HCT116 (cell line): ENCODE measurements around the gene RASL11B.

Experiments
- TCF7L2 ChIP-seq: IDR thresholded peaks from 2 replicates; pipeline ENCODE4 v1.7.0; 2011; ENCODE audit warnings: borderline replicate concordance, inconsistent platforms; ENCODE audit not compliant: insufficient read depth, insufficient read length; ENCODE audit errors: extremely low read depth
- TF ChIP-seq, protein P1 (sequence below), 3 experiments: fragments of 200-600 bp in 1 of 3; sonication (generic) in 1 of 3; IDR thresholded peaks in 2 of 3; conservative IDR thresholded peaks in 1 of 3; 2 replicates each; pipeline ENCODE4 v1.5.1; 2012 to 2017; ENCODE audit warnings: low read depth in 2 of 3, low read length in 2 of 3, antibody characterized with exemption in 1 of 3, borderline replicate concordance in 1 of 3, control low read depth in 1 of 3, mild to moderate bottlenecking in 1 of 3, mixed read lengths in 1 of 3, mixed run types in 1 of 3, moderate library complexity in 1 of 3; ENCODE audit not compliant: insufficient read depth in 1 of 3

DNA sequence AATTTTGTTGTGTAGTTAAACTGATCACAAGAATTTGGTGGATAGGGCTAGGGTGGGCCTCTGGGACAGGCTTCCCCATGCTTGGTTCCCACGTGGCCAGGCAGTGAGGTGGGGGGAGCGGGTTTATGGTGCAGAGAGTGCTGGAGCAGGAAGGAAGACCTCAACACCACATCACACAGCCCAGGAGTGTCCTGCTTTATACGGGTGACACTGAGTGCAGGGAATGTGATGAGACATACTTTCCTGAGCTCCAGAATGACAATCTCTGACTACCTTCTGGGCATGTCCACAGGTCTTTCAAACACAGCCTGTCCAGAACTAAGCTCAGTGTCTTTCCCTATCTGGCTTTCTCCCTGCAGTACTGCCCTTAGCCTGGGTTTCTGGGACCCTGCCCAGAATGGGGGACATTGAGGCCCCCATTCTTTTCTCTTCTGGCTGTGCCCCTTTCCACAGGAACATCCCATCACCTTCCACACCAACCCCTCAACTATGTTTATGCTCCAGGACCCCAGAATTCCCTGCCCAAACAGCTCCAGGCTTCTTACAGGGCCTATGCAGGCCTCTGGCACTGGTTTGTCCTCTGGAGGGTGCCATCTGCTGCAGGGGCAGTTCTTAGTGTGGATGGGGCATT, 36.5 kb upstream of the RASL11B start:
- no peak for TF ChIP-seq TCF7L2
- TF ChIP-seq, protein P1, sequence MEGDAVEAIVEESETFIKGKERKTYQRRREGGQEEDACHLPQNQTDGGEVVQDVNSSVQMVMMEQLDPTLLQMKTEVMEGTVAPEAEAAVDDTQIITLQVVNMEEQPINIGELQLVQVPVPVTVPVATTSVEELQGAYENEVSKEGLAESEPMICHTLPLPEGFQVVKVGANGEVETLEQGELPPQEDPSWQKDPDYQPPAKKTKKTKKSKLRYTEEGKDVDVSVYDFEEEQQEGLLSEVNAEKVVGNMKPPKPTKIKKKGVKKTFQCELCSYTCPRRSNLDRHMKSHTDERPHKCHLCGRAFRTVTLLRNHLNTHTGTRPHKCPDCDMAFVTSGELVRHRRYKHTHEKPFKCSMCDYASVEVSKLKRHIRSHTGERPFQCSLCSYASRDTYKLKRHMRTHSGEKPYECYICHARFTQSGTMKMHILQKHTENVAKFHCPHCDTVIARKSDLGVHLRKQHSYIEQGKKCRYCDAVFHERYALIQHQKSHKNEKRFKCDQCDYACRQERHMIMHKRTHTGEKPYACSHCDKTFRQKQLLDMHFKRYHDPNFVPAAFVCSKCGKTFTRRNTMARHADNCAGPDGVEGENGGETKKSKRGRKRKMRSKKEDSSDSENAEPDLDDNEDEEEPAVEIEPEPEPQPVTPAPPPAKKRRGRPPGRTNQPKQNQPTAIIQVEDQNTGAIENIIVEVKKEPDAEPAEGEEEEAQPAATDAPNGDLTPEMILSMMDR (IDR thresholded peaks at IDR 0.05 in 2 of 3, conservative IDR thresholded peaks at IDR 0.05 in 1 of 3; ENCODE audit: borderline replicate concordance in 1 of 3, insufficient read depth in 1 of 3, low read depth in 2 of 3, low read length in 2 of 3): no peak
